AG09319 (cell line): ENCODE results near the gene THSD4.

Experiments
- DNase-seq: peaks from one replicate; pipeline ENCODE4 v3.0.0-alpha.2; 2010; ENCODE audit warnings: low read depth; ENCODE audit errors: extremely low read depth
- CTCF ChIP-seq: IDR thresholded peaks from 2 replicates; pipeline ENCODE4 v1.5.1; 2011; ENCODE audit warnings: low read depth, mild to moderate bottlenecking, inconsistent platforms, low read length, moderate library complexity

THSD4 gene

GRCh38 chr15:71249986-71250385, 134.7 kb downstream of the THSD4 start:
- no peak for DNase-seq
- TF ChIP-seq CTCF: no peak

- TF ChIP-seq CTCF: no peak
- no peak for DNase-seq
These were observed 135.8 kb downstream of the THSD4 start for GRCh38 chr15:71250936-71251583.

GRCh38 chr15:71251584-71252043, 136.3 kb downstream of the THSD4 start:
- TF ChIP-seq CTCF: no peak
- no peak for DNase-seq

GRCh38 chr15:71252044-71252739, 136.9 kb downstream of the THSD4 start:
- DNase-seq: no peak
- TF ChIP-seq CTCF: no peak

- DNase-seq: no peak
- TF ChIP-seq CTCF: no peak
These were observed 137.4 kb downstream of the THSD4 start for GRCh38 chr15:71252740-71253047.

- no peak for TF ChIP-seq CTCF
- DNase-seq: no peak
These were observed 139.2 kb downstream of the THSD4 start for GRCh38 chr15:71254491-71254890.

- DNase-seq: no peak
These were observed 141.8 kb downstream of the THSD4 start for GRCh38 chr15:71256934-71257664.

More at GRCh38 chr15:71256934-71257664, 141.8 kb downstream of the THSD4 start:
- no peak for TF ChIP-seq CTCF
